Effector CD4-positive, alpha-beta T cell (primary cell): Measurements from ENCODE around the gene MAP3K9.

Experiments
- DNase-seq: peaks from one replicate; pipeline ENCODE4 v3.0.0-alpha.2; 2020

Gene MAP3K9

DNA sequence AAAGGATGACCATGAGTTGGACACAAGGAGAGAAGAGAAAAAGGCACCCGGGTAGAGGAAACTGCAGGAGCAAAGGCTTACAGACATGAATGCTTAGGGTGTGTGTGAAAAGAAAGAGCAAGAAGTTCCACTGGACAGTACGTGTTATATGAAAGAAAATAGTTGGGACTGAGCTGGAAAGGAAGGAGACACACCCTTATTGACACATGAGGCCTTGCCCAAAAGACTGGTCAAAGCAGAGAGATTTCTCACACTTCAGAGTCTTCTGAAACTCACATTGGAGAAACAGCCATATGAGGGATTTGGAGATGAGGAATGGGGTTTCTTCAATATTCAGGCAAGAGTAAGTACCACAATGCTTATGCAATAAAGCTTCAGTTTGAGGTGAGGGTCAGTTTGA lies 111.6 kb downstream of the MAP3K9 start:
- DNase-seq: no peak

GRCh38 chr14:70696026-70696425 lies 113.3 kb downstream of the MAP3K9 start:
- no peak for DNase-seq

DNA sequence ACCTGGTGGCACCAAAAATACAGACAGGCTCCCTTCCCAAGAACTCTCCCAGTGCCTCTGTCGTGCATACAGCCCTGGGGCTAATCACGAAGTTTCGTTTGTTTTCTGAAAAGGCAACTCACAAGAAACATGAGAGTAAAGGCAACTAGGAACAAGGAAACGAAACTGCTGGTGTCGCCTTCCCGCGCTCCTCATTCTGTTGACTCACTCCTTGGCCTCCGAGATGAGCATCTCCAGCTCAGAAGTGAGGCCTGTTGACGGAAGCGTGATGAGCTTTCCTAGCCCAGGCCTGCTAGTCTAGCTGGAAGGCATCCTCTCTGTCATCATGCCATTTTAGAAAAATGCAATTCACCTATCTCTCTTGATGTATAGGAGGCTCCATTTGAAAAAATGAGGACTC lies 117.1 kb downstream of the MAP3K9 start:
- DNase-seq: no peak

DNA sequence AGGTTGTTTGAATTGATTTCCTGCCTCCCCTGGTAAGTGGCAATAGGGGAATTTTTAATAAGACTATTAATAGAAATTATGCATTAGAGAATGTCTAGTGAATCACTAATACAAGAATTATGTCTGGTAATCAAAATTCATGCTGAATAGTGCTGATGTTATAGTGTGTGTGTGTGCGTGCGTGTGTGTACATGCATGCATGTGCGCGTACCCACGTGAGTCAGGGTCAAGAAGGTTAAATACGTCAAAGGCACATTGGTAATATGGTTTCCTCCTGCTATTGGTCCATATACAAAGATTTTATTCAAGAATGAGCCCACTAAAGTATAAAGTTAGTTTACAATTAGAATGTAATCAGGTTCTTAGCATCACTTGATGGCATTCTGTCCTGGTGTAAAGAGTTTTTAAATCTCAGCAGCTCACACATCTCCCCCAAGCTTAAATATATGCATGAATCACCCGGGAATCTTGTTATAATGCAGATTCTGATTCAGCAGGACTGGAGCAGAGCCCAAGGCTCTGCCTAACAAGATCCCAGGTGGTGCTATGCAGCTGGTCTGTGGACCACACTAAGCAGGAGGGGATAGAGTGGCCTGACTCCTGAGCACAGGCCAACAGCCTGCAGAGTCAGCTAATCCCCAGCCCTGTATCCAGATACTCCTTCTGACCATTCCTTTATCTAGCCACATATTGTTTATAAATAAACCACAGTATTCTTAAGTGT lies 123.7 kb downstream of the MAP3K9 start:
- DNase-seq: no peak

DNA sequence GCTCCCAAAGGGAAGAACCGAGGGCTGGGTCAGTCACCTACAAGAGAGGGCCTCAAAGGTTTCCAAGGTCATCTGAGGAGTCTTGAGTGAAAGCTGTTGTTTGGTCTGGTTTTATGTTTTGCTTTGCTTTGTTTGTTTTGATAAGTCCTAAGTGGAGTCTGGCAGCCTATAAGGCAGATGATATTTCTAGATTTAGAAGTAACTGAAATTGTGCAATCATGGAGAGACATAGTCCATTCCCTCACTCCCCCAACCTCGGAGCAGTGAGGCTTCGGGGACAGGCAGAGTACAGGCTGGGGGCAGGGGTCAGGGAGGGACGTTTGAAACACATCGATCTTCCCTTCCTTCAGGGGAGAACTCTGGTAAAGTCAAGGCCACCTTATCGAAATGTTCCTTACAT lies 125.3 kb downstream of the MAP3K9 start:
- no peak for DNase-seq

- DNase-seq: no peak
These were observed 128.6 kb downstream of the MAP3K9 start for GRCh38 chr14:70680748-70681147.

DNA sequence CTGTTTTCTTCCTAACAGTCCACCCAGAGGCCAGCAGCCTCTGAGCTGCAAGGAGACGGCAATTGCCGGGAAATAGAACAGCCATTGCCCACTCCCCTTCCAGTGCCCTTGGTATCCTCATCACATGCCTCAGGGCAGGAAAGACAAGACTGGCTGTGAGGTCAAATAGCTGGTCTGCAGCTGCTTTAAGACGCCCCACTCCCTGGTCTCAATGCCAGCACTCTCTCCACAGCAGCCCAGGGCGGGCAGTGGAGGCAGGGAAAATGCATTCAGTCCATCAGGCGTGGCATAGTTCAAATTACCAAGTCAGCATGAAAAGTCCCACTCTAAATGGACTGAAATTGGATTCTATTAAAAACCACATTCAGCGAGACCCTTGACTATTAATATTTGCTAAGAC lies 132.0 kb downstream of the MAP3K9 start:
- DNase-seq: no peak
